Measurements from ENCODE around the gene FES. TPM values are rescaled to one million over a fixed set of nuclear protein-coding genes. Genes with fewer than 3 reads are reported as not detected.

FES gene
- total RNA-seq, 1 donor from 2014 or later: 15.1 TPM

DNA sequence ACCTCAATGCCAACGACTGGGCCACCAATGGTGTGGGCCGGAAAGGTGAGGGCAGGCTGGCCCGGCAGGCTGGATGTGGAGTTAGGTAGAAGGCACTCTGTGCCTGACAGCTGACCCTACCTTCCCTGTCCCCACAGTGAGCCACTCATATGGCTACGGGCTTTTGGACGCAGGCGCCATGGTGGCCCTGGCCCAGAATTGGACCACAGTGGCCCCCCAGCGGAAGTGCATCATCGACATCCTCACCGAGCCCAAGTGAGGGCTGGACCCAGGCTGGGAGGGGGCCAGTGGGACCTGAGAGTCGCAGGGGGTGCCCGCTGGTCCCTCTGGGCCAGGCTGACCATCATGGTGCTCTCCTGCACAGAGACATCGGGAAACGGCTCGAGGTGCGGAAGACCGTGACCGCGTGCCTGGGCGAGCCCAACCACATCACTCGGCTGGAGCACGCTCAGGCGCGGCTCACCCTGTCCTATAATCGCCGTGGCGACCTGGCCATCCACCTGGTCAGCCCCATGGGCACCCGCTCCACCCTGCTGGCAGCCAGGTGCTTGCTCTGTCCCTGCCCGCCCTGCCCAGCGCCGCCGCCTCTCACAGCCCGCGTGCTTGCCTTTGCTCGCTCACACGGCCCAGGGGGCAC is 4.5 kb upstream of the FES start:
- TF ChIP-seq, protein P1, sequence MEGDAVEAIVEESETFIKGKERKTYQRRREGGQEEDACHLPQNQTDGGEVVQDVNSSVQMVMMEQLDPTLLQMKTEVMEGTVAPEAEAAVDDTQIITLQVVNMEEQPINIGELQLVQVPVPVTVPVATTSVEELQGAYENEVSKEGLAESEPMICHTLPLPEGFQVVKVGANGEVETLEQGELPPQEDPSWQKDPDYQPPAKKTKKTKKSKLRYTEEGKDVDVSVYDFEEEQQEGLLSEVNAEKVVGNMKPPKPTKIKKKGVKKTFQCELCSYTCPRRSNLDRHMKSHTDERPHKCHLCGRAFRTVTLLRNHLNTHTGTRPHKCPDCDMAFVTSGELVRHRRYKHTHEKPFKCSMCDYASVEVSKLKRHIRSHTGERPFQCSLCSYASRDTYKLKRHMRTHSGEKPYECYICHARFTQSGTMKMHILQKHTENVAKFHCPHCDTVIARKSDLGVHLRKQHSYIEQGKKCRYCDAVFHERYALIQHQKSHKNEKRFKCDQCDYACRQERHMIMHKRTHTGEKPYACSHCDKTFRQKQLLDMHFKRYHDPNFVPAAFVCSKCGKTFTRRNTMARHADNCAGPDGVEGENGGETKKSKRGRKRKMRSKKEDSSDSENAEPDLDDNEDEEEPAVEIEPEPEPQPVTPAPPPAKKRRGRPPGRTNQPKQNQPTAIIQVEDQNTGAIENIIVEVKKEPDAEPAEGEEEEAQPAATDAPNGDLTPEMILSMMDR (IDR thresholded peaks at IDR 0.05; ENCODE audit: insufficient read depth, low read length, poor library complexity, severe bottlenecking): no peak
- no peak for DNase-seq (ENCODE audit: low read depth)
- Histone ChIP-seq H3K36me3 (ENCODE audit: control insufficient read depth, insufficient read depth, low read length) (peaks cover 6% of the 10 kb centered on the region), H3K27me3 (ENCODE audit: control insufficient read depth, insufficient read depth, low read length) (no peaks in the 10 kb centered on the region), H3K4me3 (ENCODE audit: low read depth, low read length) (no peak overlapping the region)

DNA sequence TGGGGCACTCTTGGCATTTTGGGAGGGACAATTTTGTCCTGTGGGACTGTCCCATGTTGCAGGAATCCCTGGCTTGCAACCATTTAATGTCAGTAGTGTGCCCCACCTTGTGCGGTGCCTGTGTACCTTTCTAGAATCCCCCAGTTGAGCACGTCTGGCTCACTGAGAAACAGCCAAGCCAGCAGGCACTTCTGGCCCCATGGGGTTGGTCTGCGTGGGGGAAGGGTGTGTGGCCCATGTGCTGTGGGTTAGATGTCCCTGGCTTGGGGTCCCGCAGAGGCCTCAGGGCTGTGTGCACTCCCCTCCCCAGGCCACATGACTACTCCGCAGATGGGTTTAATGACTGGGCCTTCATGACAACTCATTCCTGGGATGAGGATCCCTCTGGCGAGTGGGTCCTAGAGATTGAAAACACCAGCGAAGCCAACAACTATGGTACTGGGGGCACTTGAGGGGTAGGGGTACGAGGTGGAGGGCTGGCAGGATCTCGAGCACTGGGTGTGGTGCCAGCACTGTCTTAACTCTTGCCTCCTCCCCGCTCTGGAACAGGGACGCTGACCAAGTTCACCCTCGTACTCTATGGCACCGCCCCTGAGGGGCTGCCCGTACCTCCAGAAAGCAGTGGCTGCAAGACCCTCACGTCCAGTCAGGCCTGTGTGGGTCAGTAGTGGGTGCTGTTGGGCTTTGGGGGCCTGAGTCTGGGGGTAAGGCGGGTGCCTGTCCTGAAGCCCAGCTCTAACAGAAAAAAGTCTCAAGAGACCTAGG is 3.7 kb upstream of the FES start:
- no peak for DNase-seq (ENCODE audit: low read depth)
- Histone ChIP-seq H3K4me3 (ENCODE audit: low read depth, low read length) (no peak overlapping the region), H3K27me3 (ENCODE audit: control insufficient read depth, insufficient read depth, low read length) (no peaks in the 10 kb centered on the region), H3K36me3 (ENCODE audit: control insufficient read depth, insufficient read depth, low read length) (peaks cover 6% of the 10 kb centered on the region)
- TF ChIP-seq, protein P1 (IDR thresholded peaks at IDR 0.05; ENCODE audit: insufficient read depth, low read length, poor library complexity, severe bottlenecking): no peak

DNA sequence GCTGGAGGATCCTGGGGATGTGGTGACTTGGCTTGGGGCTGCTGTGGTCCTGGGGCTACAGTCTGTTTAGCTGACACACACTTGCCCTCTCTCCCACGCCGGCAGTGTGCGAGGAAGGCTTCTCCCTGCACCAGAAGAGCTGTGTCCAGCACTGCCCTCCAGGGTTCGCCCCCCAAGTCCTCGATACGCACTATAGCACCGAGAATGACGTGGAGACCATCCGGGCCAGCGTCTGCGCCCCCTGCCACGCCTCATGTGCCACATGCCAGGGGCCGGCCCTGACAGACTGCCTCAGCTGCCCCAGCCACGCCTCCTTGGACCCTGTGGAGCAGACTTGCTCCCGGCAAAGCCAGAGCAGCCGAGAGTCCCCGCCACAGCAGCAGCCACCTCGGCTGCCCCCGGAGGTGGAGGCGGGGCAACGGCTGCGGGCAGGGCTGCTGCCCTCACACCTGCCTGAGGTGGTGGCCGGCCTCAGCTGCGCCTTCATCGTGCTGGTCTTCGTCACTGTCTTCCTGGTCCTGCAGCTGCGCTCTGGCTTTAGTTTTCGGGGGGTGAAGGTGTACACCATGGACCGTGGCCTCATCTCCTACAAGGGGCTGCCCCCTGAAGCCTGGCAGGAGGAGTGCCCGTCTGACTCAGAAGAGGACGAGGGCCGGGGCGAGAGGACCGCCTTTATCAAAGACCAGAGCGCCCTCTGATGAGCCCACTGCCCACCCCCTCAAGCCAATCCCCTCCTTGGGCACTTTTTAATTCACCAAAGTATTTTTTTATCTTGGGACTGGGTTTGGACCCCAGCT is 2.9 kb upstream of the FES start:
- no peak for DNase-seq (ENCODE audit: low read depth)
- Histone ChIP-seq H3K4me3 (ENCODE audit: low read depth, low read length) (no peak overlapping the region), H3K36me3 (ENCODE audit: control insufficient read depth, insufficient read depth, low read length) (peaks cover 4% of the 10 kb centered on the region), H3K27me3 (ENCODE audit: control insufficient read depth, insufficient read depth, low read length) (no peaks in the 10 kb centered on the region)
- TF ChIP-seq, protein P1 (IDR thresholded peaks at IDR 0.05; ENCODE audit: insufficient read depth, low read length, poor library complexity, severe bottlenecking): no peak

DNA sequence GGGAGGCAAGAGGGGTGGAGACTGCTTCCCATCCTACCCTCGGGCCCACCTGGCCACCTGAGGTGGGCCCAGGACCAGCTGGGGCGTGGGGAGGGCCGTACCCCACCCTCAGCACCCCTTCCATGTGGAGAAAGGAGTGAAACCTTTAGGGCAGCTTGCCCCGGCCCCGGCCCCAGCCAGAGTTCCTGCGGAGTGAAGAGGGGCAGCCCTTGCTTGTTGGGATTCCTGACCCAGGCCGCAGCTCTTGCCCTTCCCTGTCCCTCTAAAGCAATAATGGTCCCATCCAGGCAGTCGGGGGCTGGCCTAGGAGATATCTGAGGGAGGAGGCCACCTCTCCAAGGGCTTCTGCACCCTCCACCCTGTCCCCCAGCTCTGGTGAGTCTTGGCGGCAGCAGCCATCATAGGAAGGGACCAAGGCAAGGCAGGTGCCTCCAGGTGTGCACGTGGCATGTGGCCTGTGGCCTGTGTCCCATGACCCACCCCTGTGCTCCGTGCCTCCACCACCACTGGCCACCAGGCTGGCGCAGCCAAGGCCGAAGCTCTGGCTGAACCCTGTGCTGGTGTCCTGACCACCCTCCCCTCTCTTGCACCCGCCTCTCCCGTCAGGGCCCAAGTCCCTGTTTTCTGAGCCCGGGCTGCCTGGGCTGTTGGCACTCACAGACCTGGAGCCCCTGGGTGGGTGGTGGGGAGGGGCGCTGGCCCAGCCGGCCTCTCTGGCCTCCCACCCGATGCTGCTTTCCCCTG is 2.2 kb upstream of the FES start:
- DNase-seq (ENCODE audit: low read depth): no peak
- Histone ChIP-seq H3K27me3 (ENCODE audit: control insufficient read depth, insufficient read depth, low read length) (no peaks in the 10 kb centered on the region), H3K4me3 (ENCODE audit: low read depth, low read length) (no peak overlapping the region), H3K36me3 (ENCODE audit: control insufficient read depth, insufficient read depth, low read length) (peaks cover 3% of the 10 kb centered on the region)
- TF ChIP-seq, protein P1 (IDR thresholded peaks at IDR 0.05; ENCODE audit: insufficient read depth, low read length, poor library complexity, severe bottlenecking): no peak

DNA sequence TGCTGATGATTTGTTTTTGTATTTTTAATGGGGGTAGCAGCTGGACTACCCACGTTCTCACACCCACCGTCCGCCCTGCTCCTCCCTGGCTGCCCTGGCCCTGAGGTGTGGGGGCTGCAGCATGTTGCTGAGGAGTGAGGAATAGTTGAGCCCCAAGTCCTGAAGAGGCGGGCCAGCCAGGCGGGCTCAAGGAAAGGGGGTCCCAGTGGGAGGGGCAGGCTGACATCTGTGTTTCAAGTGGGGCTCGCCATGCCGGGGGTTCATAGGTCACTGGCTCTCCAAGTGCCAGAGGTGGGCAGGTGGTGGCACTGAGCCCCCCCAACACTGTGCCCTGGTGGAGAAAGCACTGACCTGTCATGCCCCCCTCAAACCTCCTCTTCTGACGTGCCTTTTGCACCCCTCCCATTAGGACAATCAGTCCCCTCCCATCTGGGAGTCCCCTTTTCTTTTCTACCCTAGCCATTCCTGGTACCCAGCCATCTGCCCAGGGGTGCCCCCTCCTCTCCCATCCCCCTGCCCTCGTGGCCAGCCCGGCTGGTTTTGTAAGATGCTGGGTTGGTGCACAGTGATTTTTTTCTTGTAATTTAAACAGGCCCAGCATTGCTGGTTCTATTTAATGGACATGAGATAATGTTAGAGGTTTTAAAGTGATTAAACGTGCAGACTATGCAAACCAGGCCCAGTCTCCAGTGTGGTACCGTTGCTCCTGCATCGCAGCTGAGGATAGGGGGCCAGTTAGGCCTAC is 1.4 kb upstream of the FES start:
- TF ChIP-seq, protein P1 (IDR thresholded peaks at IDR 0.05; ENCODE audit: insufficient read depth, low read length, poor library complexity, severe bottlenecking): no peak
- Histone ChIP-seq H3K36me3 (ENCODE audit: control insufficient read depth, insufficient read depth, low read length) (peaks cover 3% of the 10 kb centered on the region), H3K4me3 (ENCODE audit: low read depth, low read length) (no peak overlapping the region), H3K27me3 (ENCODE audit: control insufficient read depth, insufficient read depth, low read length) (no peaks in the 10 kb centered on the region)
- no peak for DNase-seq (ENCODE audit: low read depth)
